Adrenal gland (tissue), 5 donors: ENCODE results near the gene INPP5A.

Experiments
- CTCF ChIP-seq, 6 experiments: fragments of 450-650 bp in 4 of 6; fragments of 200-600 bp in 2 of 6; sonication (generic) in 1 of 6; IDR thresholded peaks; 1 replicate in 5 of 6; 2 replicates in 1 of 6; pipeline versions ENCODE4 v1.5.1 to v1.8.0; 2016 to 2021; ENCODE audit warnings: antibody characterized with exemption in 6 of 6, mild to moderate bottlenecking in 2 of 6, moderate library complexity in 1 of 6
- POLR2A ChIP-seq, 2 donors: fragments of 450-650 bp; IDR thresholded peaks; one replicate each; pipeline ENCODE4 v1.6.1; 2017; ENCODE audit warnings: antibody characterized with exemption in 2 of 2, mild to moderate bottlenecking in 2 of 2, moderate library complexity in 1 of 2
- donor health status: DM: no; HTN: no; CAD: no.

- TF ChIP-seq CTCF (IDR thresholded peaks at IDR 0.05) (no peak), POLR2A (IDR thresholded peaks at IDR 0.05) (no peak)
These were observed 44.3 kb upstream of the INPP5A start for GRCh38 chr10:132493246-132493755.
